NCI-H1417 (cell line): Measurements from ENCODE around the gene PPM1D.

ENCODE experiments used
- DNase-seq, 3 experiments: peaks; one replicate each; lab custom pipeline; 2025; lab: John Stamatoyannopoulos, UW

The PPM1D gene

GRCh38 chr17:60618854-60619526 is 19.0 kb downstream of the PPM1D start:
- DNase-seq: no peak

GRCh38 chr17:60622961-60623360 is 23.0 kb downstream of the PPM1D start:
- no peak for DNase-seq

GRCh38 chr17:60623415-60623814 is 23.4 kb downstream of the PPM1D start:
- DNase-seq: no peak

GRCh38 chr17:60627124-60627523 is 27.1 kb downstream of the PPM1D start:
- DNase-seq: no peak

- peak in 1 of 3 experiments; percentile 4 for DNase-seq
Observed at GRCh38 chr17:60628252-60628889, 28.4 kb downstream of the PPM1D start.

- DNase-seq: no peak
Observed at GRCh38 chr17:60629120-60629519, 29.1 kb downstream of the PPM1D start.

GRCh38 chr17:60630352-60630751 is 30.4 kb downstream of the PPM1D start:
- no peak for DNase-seq

- no peak for DNase-seq
Observed at GRCh38 chr17:60631119-60631518, 31.1 kb downstream of the PPM1D start.

- DNase-seq: no peak
Observed at GRCh38 chr17:60637683-60638082, 37.7 kb downstream of the PPM1D start.

GRCh38 chr17:60639019-60639330 is 39.0 kb downstream of the PPM1D start:
- DNase-seq: no peak

- DNase-seq: peak in 1 of 3 experiments; percentile 13
Observed at GRCh38 chr17:60640503-60640902, 40.5 kb downstream of the PPM1D start.

- no peak for DNase-seq
Observed at GRCh38 chr17:60641126-60641525, 41.1 kb downstream of the PPM1D start.

- peak; percentile 68 to 91 (median 73) for DNase-seq
Observed at GRCh38 chr17:60641810-60642220, 41.8 kb downstream of the PPM1D start.

GRCh38 chr17:60645918-60646523 is 46.0 kb downstream of the PPM1D start:
- peak; percentile 9 to 69 (median 46) for DNase-seq

- no peak for DNase-seq
Observed at GRCh38 chr17:60646701-60647100, 46.7 kb downstream of the PPM1D start.

GRCh38 chr17:60647705-60648104 is 47.7 kb downstream of the PPM1D start:
- DNase-seq: no peak

- no peak for DNase-seq
Observed at GRCh38 chr17:60652454-60653247, 52.7 kb downstream of the PPM1D start.

- no peak for DNase-seq
Observed at GRCh38 chr17:60653569-60653968, 53.6 kb downstream of the PPM1D start.

GRCh38 chr17:60656499-60656898 is 56.5 kb downstream of the PPM1D start:
- no peak for DNase-seq

GRCh38 chr17:60659156-60659555 is 59.2 kb downstream of the PPM1D start:
- DNase-seq: no peak

GRCh38 chr17:60661489-60661888 is 61.5 kb downstream of the PPM1D start:
- DNase-seq: no peak

GRCh38 chr17:60664022-60664421 is 64.0 kb downstream of the PPM1D start:
- DNase-seq: no peak

- peak in 1 of 3 experiments; percentile 3 for DNase-seq
Observed at GRCh38 chr17:60665602-60666001, 65.6 kb downstream of the PPM1D start.
